GOT3 (cell line): ENCODE data around the gene PALLD.

ENCODE experiments used
- DNase-seq: peaks from one replicate; lab custom pipeline; 2025; ENCODE audit warnings: mixed read lengths; lab: John Stamatoyannopoulos, UW

Gene PALLD

GRCh38 chr4:168972596-168972995 lies 475.7 kb downstream of the PALLD start:
- no peak for DNase-seq
